Activated T-cell treated with anti-CD3 and anti-CD28 coated beads, Interleukin-2, amount 50 U/mL, for 48 hours (primary cell): ENCODE results near the gene GRIK3.

Source experiments
- DNase-seq, 2 experiments: peaks; one replicate each; pipeline ENCODE4 v3.0.0-alpha.2; 2020

Gene GRIK3

GRCh38 chr1:37010011-37010410 is 24.3 kb downstream of the GRIK3 start:
- DNase-seq: no peak

GRCh38 chr1:37009521-37009920 is 24.8 kb downstream of the GRIK3 start:
- no peak for DNase-seq

GRCh38 chr1:37006132-37006868 is 28.0 kb downstream of the GRIK3 start:
- no peak for DNase-seq

GRCh38 chr1:37002898-37003297 is 31.4 kb downstream of the GRIK3 start:
- no peak for DNase-seq

- no peak for DNase-seq
These were observed 32.6 kb downstream of the GRIK3 start for GRCh38 chr1:37001703-37002102.

DNA sequence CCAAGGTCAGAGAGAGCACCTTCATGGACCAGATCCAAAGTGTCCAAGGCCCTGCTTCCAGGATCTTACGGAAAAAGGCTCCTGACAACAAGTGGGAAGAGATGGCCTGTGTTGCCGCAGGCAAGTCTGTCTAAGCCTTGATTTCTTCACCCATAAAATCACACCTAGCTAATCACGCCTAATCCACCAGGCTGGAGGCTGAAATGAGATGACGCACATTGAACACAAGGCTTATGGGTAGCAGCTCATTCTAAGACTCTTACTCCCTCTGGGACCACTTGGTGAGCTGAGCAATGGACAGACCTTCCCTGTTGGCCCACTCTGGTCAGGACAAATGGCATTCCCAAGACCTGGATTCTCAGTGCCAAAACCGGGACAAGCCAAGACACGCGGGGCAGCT is 38.2 kb downstream of the GRIK3 start:
- no peak for DNase-seq

DNA sequence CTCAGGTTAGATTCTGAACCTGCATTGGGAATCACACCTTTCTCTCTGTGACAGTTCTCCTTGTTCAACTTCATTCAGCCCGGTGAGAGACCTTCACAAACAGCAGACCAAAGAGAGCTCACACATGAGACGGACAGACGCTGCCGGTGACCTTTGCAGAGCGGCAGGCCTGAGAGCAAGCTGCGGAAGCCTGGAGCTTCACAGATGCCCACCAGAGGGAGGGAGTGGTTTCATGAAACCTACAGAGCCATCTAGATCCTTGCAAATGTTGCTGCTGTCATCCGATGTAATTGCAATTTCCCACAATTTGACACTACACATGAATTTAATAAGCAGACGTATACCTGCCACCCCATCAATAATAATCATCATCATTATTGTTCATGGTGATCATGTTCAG is 39.4 kb downstream of the GRIK3 start:
- DNase-seq: no peak

GRCh38 chr1:36994294-36994693 is 40.0 kb downstream of the GRIK3 start:
- DNase-seq: no peak

GRCh38 chr1:36992139-36992943 is 42.0 kb downstream of the GRIK3 start:
- no peak for DNase-seq

DNA sequence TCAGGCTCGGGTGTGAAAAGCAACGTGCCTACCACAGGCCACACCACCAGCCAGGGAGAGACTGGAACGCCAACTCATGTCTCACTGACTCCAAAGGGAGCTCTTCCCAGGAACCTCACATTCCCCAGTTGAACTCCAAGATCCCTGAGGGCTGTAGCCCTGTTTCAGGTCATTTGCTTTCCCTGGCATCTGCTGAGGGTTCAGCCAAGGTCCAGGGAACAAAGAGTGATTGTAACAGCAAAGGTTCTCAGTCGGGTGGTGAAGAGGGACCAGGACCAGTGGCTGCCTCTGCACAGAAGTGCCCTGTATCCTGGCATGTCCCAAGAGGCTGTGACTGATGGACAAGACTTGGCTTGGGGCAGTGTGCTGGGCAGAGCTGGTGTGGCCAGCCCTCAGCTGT is 42.8 kb downstream of the GRIK3 start:
- DNase-seq: no peak

- DNase-seq: no peak
These were observed 43.4 kb downstream of the GRIK3 start for GRCh38 chr1:36990928-36991327.

DNA sequence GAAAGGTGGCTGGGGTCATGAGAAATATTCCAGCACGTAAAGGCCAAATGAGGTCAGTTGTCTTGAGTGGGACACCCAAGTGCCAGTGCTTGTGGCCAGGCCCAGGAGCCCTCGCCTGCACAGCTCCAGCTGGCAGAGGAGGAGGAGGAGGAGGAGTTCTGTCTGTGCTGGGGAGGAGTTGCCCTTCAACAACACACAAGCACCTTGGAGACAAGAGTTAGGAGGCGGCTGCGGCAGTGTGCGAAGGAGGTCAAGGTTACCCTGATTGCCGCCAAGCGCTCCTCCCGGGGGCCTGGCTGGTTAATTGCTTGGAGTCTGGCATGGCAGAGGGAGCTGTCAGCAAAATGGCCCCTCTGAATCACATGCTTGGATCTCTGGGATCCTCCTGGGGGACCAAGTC is 45.1 kb downstream of the GRIK3 start:
- no peak for DNase-seq

GRCh38 chr1:36988741-36989193 is 45.5 kb downstream of the GRIK3 start:
- no peak for DNase-seq

DNA sequence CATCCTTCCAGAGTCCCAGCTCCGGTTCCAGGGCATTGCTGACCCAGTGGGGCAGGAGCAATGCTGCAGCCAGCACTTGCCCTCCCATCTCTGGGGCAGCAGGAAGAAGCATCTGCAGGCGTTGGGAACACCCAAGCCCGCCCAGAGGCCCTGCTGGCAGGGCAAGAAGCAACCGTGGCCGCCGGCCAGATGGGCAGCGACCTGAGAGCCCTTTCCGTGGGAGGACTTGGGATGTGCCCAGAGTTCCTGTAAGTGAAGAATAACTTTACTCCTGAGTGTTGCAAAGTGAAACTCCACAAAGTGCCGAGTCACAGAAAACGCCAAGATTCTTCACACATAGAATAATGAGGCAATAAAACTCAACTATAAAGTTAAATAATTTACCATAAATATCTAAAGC is 46.0 kb downstream of the GRIK3 start:
- no peak for DNase-seq

- no peak for DNase-seq
These were observed 47.0 kb downstream of the GRIK3 start for GRCh38 chr1:36987276-36987675.

GRCh38 chr1:36986241-36986985 is 47.9 kb downstream of the GRIK3 start:
- no peak for DNase-seq

GRCh38 chr1:36984675-36985074 is 49.6 kb downstream of the GRIK3 start:
- no peak for DNase-seq

- no peak for DNase-seq
These were observed 50.3 kb downstream of the GRIK3 start for GRCh38 chr1:36984026-36984425.

DNA sequence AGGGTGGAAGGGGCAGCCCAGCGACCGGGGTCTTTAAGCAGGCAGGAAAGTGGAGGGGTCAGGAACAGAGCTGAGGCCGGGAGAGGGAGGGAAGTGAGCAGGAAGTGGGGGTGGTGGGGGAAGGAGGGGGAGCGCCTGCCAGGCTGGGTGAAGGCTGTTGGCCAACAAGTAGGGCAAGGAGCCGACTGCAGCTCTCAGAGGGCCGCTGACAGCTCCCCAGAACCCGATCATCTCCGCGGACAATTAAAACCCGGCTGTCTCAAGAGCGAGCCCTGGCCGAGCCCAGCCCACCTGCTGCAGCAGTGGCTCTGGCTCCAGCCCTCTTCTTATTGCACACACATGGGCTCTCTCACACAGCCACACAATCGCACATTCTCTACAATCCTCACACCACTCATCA is 51.6 kb downstream of the GRIK3 start:
- DNase-seq: no peak

GRCh38 chr1:36981771-36982622 is 52.3 kb downstream of the GRIK3 start:
- DNase-seq: no peak

DNA sequence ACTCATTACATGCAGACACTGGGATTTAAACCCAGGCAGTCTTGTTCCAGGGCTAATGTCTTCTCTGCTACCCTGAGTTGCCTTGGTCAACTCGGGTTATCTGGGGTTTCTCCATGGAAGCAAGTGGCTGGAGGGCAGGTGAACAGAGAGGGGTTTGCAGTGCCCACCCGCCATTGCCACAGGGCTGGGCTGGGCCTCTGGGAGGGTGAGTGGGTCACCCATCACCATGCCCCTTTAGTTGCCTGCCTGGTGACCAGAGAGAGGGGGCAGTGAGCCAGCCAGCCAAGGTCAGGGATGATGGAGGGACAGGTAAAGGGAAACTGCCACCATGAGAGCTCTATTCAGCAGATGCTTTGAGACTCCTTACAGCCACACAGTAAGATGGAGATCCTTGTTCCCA is 53.2 kb downstream of the GRIK3 start:
- no peak for DNase-seq

GRCh38 chr1:36977731-36978406 is 56.4 kb downstream of the GRIK3 start:
- DNase-seq: no peak
